HG03521 (cell line): ENCODE results near the gene PRLR.

ENCODE experiments used
- ATAC-seq: cut with Tn5 transposase; IDR thresholded peaks from one replicate; pipeline ENCODE4 v1.9.1; 2021; ENCODE audit warnings: mild to moderate bottlenecking, moderate library complexity; ENCODE audit not compliant: unreplicated experiment

Gene PRLR

DNA sequence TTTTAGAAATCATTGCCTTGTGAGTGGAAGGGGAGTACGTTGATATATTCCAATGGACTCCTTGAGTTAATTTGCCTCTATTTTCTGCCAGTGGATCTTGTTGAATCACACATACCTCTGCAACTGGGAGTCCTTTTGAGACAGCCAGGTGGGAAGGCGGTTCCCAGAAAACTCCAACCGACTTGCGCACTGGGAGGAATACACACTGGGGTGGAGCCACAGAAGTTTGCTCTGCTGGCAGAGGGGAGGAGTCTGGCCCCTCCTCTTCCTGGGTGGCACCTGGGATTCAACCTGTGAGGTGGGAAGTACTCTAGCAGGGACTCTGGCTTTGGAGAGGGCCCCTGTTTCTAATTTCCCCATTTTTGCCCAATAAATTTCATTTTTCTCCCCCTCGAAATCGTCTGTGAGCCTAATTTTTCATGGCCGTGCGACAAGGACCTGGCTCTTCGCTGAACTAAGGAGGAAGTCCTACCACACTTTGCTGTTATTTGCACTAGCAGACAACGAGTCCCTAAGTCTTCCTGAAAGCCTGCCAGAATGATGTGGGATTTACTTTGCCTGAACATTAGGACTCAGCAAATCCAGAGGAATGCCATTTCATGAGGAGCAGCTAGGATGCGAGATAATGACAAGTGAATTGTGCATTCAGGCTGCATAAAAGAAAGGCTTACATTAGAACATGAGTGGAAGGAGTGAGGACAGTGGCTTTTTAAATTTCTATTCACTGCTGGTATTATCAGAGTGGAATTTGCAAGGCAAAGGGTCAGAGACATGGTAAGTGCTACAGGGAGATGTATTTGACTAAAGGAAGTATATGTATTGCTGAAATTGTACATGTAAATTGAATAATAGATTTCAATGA is 67.2 kb downstream of the PRLR start:
- ATAC-seq = no peak

DNA sequence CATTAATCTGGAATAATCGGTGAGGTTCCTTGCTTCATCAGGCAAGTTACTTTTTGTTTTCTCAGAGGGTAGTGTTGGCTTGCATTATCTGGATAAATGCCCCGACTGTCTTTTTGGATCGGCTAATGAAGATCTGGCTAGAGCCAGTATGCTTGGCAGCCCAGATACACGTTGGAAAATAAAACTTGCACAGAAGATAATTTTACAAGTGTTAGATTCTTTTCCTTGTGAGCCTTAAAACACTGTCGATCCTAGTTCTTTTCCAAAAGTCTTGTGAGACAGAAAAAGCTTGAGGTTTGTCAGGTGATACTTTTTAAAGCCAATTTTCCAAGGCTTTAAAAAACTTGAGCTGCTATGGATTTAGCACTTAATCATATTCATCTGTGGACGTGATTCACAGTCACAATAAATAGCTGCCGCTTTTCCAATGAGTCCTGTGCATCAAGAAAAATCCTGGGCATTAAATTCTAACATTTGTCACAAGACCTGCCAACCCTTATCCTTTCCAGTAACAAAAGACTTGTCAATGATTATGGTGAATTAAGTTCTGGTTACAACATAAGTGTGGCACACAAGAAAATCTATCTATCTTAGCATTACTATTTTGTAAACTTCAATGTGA is 68.5 kb downstream of the PRLR start:
- ATAC-seq = no peak

DNA sequence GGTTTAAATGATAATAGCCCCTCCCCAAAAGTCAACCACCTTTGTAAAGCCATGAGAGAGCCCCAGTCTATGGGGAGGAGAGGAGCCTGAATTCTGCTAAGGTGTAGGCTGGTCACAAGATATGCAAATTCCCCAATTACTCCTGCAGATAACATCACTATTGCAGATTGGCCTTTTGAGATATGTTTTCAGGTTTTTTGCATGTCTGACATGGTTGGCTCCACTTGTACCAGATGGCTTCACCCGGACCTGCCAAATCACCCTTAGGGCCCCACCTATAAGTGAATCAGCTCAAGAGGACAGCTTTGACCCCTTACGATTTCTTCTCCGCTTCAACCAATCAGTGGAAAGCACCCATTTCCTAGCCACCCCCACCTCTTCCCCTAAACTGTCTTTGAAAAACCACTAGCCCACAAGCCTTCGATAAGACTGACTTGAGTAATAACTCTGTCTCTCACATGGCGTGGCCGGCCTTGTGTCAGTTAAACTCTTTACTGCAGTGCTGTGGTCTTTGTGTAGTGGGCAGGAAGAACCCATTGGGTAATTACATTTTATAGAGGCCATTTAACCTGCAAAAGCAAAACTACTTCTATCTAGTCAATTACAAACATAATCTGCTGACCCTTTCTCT is 69.7 kb downstream of the PRLR start:
- ATAC-seq = no peak

DNA sequence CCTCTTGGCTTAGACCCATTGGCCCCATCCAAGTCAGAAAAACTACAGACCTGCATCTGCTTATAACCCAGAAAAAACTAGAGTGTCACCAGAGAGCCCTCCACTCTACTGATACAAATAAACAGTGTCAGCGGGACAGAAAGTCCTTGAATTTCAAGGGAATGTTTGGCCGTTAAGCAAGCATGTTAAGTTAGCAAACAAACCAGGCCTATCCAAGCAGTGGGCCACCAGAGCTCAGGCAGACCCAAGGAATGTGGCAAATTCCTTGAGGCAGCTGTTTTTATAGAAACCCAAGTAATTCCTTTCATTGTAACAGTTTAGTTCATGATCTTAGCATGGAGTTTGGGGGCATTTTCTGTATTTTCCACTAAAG is 70.9 kb downstream of the PRLR start:
- ATAC-seq = no peak

DNA sequence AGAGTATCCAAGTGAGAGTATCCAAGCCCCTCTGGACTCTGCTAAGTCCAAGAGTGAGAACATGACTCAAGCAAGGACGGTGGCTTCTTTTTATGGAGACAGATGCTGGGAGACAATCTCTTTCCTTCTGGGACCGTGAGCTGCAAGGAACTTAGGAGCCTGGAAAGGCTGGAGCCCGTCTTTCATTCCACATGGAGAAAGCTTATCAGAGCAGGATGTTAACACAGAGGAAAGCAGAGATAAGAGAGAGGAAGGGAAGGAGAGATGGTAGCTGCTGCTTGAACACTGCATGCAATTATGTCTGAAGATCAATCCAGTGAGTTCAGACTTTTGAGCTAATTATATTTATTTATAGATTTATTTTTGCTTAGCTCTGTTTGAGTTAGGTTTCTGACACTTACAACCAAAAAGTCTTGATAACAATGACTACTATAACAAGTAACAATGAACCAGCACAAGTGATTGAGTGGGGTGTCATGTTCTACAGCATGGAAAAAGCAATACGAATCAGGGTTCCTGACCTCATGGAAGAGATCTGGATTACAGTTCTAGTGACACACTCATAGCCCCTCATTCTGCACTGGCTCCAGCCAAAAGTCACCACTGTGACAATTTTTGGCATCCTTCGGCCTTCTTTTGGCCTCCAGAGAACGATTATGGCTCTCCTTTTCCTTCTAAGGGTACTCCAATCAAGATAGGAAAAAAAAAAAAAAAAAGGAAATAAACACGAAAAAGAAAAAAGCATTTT is 71.5 kb downstream of the PRLR start:
- ATAC-seq = no peak

DNA sequence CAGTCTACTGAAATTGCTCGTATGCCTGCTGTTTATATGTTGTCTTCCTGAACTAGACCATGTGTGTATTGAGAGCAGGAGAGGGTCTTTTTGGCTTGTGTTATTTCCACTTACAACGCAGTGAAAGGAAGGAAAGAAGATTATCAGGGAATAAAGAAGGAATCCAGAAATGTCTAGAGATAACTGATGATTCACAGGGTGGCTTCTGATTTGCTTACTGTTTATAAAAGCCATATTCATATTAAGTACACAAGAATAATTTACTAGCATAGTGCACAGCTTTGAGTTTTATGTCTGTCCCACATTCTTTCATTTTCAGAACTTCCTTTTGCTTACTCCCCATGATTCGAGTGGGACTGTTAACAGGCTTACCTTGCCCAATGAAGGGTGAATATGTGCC is 72.1 kb downstream of the PRLR start:
- ATAC-seq = no peak

DNA sequence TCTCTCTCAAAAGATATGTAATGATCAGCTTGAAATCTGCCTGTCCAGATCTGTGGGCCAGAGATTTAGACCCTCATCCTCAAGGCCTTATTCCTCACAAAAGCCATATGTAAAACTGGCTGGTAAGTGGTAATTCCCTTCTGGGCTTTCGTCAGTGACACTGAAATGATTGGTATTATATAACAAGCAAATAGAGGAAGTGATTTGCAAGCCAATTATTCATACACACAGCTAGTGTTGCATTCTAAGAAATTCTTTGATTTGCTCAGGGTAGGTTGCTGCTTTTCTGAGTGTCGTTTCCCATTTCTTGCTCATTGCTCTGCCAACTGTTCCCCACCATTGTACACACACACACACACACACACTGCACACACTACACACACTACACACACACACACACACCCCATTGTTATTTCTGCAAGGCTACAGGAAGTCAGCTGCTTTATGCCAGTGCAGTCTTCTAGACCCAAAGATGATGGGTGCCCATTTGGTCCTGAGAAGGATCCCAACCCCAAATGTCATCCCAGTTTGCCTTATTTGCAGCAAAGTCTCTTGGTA is 76.8 kb downstream of the PRLR start:
- ATAC-seq = no peak

DNA sequence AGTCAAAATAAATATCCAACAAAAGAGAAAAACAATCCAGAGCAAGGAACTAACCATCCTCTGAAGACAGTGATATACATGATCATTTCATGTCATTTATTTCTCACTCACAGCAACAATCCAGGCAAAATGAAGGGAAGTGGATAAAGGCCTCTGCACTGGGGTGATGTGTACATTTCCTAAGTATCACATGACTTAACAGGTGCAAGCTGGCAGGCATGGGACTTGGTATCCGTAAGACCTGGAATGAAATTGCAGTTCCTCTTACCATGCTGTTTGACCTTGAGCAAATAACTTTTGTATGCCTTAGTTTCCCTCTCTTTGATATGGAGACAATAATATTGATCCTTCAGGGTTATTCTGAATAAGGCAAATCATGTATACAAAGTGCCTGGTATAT is 77.6 kb downstream of the PRLR start:
- ATAC-seq = no peak

DNA sequence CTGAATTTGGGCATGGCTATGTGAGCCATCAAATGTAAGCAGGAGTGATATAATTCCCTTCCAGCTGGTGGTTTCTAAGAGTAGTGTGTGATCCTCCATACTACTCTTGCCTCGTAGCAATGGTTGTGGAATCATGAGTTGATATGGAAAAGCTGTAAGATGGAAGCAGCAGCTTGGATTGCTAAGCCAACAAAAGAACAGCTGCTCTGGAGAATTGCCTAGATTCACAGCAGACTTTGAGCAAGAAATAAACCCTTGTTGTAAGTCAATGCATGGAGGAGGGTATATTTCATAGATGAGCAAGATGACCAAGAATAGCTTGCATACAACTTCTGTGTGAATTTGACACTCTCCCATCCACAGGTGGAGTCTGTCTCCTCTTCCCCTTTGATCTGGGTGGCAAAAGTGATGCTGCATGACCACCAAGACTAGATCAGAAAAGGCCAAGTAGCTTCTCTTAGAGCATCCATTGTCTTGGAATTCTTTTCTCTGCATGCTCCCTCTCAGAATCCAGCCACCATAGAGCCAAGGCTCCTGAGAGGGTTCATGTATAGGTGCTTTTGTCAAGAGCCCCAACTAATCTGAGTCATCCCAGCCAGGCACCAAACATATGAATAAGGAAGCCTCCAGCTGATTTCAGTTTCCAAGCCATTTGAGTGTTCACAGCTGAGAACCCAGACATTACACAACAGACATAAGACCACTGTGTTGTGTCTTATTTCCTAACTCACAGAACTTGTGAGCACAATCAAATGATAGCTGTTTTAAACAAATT is 79.0 kb downstream of the PRLR start:
- no peak for ATAC-seq

DNA sequence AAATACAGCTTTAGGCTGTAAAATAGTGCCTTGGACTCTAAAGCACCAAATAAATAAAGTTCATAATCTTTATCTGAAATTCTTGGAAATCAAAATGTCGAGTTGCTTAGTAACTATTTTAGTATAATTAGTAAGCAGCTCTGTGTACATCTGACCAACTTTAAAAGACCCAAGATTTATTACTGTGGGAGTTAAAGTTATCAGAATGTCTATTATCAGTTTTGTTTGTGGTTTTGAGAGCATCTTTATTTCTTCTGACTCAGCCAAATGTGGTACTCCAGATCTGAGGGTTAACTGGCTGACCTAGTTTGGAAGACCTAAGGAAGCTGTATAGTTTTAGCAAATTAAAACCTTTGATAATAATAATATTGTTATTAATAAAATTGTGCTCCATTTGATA is 81.2 kb downstream of the PRLR start:
- ATAC-seq = no peak

DNA sequence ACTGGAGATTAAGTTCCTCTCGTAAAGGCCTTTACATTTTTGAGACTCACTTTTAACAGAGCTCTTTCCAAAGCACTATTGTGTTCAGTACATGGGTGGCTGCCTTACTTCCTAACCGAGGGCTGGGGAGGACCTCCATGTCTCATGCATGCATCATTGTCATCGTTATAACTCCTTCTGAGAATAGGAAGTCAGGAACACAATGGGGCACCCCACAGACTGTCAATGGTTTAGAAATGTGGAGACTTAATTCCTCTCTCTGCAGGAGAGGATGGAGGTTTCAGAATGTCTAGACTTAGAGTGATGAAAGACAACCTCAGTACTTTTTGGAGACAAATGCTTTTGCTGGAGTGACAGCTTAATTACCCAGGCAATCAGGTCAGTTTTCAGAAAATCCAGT is 83.9 kb downstream of the PRLR start:
- no peak for ATAC-seq

DNA sequence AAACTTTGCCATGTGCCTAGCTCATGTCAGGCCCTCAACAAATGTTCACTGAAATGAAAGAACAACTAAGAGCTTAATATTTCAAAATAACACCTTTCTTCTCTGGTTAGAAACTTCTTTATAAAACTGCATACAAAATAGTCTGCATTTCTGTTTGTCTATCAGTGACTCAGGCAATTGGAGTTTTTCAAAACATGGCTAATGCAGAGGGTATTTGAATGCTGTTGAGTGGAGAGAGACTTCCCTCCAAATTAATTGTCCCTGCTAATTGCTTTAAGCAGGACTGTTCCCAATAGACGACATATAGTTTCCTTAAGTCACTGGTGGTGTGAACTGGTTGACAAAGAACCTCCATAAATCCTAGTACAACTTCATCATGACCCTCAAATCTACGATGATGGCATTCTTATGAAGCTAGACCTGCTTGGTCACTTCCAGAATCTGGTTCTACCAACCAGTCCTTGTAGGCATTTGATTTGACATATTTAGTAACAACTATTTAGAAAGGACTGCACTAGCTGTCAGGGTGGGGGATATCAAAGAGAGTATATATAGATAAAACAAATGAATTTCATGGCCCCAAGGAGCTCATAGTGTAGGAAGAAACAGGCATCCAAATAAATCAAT is 84.5 kb downstream of the PRLR start:
- ATAC-seq = no peak

DNA sequence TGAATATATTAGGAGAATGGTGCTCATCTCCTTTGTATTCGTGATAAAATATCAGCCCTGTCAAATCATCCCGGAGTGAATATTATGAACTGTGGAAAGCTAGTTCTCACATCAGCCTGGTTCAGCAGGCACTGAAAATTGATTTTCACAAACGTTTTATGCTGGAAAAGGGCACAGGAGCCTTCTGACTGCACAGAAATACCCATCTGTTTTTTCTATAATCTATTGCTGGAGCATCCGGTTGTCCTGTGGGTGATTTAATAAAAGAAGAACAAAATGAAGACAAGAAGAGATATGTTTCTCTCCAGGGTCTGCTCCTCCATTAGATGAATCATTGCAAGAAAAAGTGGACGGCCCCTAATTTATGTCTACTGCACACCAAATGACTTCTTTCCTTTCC is 85.3 kb downstream of the PRLR start:
- ATAC-seq = no peak

DNA sequence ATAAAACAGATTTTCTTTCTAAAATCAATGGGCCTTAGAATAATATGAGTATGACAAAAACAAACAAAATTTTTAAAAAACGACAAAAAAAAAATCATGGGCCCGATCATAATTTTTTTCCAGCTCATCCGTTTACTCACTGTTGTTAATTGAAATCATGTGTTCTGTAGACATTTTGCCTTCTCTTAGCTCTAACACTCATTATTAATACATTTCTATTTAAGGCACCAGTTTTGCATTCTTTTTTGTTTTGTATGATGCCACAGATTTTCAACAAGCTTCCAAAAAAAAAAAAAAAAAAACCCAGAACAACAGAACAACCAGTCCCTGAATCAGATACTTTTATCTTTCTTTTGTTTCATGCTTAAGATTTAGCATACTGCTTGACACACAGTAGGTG is 86.4 kb downstream of the PRLR start:
- ATAC-seq = no peak

DNA sequence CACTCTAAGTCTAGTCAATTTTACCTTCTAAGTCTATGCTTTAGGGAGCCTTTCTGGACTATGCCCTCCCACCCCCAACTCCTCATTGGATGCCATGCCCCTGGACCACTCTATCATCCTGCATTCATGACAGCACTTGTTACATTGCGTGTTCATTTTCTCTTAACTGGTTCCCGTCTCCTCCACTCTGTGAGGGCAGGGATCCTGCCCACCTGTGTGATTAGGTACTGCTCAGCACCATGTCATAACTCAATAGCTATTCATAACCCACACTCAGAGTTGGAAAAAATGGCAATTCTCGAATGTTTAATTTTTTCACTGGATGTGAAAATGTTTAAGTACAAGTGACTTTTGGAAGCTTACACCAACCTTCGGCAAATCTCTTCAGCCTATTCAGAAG is 88.5 kb downstream of the PRLR start:
- no peak for ATAC-seq

DNA sequence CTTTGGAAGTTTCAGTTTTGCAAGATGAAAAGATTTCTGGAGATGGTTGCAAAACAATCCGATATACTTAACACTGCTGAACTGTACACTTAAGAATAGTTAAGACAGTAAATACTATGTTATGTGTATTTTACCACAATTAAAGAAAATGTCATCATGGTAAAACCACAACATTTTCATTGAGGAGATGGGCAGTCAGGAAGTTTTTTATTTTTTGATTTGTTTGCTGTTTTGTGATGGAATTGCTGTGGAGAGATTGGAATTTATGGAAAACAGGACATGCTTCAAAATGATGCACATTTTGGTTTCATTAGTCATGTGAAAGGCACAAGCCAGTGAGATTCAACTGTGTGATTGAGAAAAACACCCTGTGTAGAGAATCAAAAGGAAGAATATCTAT is 92.1 kb downstream of the PRLR start:
- no peak for ATAC-seq

DNA sequence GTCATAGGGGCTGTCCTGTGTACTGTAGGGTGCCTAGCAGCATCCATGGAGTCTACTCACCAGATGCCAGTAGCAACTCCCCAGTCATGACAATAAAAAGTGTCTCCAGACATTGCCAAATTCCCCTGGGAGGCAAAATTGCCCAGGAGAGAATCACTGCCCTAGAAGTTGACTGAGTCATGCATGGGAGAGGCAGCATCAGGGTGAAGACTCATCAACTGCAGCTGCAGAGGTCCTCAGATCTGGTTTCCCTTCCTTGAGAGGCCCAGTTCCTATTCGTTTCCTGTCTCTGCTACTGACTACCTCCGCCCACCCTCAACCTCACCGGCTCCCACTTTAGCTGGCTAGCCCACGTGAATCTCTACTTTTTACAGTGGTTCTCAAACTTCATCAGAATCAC is 93.9 kb downstream of the PRLR start:
- no peak for ATAC-seq

DNA sequence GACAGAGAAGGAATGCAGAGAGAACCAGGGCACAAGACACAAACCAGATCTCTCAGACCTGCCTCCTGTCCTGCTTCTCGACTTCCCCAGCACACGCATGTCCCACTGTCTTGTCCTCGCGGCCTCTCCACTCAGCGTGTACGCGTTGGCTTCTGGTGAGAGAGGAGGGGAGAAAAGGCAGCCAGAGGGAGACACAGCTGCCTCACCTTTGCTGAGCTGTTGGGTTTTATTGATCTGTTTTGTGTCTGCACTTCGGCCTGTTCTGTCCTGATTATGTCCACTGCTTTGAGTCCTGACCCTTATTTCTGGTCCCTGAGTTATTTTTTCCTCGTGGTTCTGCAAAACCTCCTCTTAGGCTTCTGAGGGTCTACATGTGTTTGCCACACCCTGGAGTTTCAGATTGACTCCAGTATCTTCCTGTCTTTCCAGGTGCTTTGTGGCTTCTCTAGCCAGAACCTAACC is 95.0 kb downstream of the PRLR start:
- ATAC-seq = no peak

DNA sequence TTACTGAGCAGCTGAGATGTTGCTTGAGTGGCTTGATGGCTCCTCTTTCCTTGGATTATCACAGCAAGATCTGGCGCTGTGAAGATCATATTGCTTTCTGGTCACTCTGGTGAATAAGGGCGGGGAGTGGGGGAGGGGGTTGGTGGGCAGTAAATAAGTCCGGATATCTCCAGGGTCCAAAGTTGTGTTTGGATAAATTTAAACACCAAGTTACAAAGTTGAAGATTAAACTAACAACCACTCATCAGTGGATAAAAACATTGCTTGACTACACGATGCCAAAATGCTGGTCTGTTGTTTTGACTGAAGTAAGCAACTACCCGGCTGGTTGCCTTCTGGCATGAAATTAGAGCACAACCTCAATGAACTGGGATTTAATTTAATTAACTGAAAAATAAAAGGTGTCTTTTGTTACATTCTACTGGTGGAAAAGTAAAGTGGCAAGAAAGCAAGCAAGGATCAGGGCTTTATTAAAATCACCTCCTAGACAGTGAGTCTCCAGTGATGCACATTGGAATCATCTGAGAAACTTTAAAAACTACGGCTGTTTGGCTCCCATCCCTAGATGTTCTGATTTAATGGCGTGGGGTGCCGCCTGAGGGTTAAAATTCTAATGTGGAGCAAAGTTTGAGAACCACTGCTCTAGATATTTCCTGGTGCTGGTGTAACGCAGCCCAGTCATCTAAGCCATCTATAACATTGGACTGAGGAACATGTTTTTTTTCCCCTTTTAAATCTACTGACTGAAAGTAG is 95.8 kb downstream of the PRLR start:
- no peak for ATAC-seq
